Activated naive CD4-positive, alpha-beta T cell treated with anti-CD3 and anti-CD28 coated beads for 36 hours (primary cell): ENCODE results near the gene NPIPA8. TPM values are rescaled to one million over a fixed set of nuclear protein-coding genes. Genes with fewer than 3 reads are reported as not detected.
"Not testable (repeated sequence)": the region's sequence is repeated elsewhere in the genome, so short reads cannot be mapped to it uniquely, and the experiment has no call there.

Experiments
- CTCF ChIA-PET: fragments of 350-600 bp; sonication (Branson Sonifier 250); formaldehyde crosslinking; loops from one replicate; lab custom pipeline; 2021; ENCODE audit warnings: antibody characterized with exemption; lab: Charles Lee
- DNase-seq: peaks from one replicate; pipeline ENCODE4 v3.0.0-alpha.2; 2020
- H3K27ac Mint-ChIP-seq: one replicate; pipeline ENCODE4 v1.8.0; 2021; ENCODE audit warnings: mild to moderate bottlenecking, mixed read lengths
- H3K27me3 Mint-ChIP-seq: one replicate; pipeline ENCODE4 v1.8.0; 2021; ENCODE audit warnings: low read depth, mixed read lengths
- H3K36me3 Mint-ChIP-seq: one replicate; pipeline ENCODE4 v1.8.0; 2021; ENCODE audit warnings: low read depth, mixed read lengths
- H3K4me1 Mint-ChIP-seq: one replicate; pipeline ENCODE4 v1.8.0; 2021; ENCODE audit warnings: low read depth, mixed read lengths
- H3K4me3 Mint-ChIP-seq: one replicate; pipeline ENCODE4 v1.8.0; 2021; ENCODE audit warnings: mild to moderate bottlenecking, moderate library complexity, mixed read lengths
- H3K9me3 Mint-ChIP-seq: one replicate; pipeline ENCODE4 v1.8.0; 2021; ENCODE audit warnings: mixed read lengths
- intact Hi-C: fragments of 100-400 bp; cut with micrococcal nuclease; formaldehyde crosslinking; loops from one replicate; pipeline ENCODE4 v1.15.1; 2023
- total RNA-seq, 2 experiments: library from RNA; stranded (reverse); gene quantifications; one replicate each; pipeline ENCODE4 v1.2.3, GENCODE V29; 2021

Gene NPIPA8
- under 1 TPM in 1 of 2 experiments, not detected in 1; 0.19 TPM for total RNA-seq

- H3K27ac Mint-ChIP-seq, H3K9me3 Mint-ChIP-seq, intact Hi-C loops, H3K4me3 Mint-ChIP-seq, DNase-seq, H3K27me3 Mint-ChIP-seq, CTCF ChIA-PET, H3K4me1 Mint-ChIP-seq, H3K36me3 Mint-ChIP-seq: not testable (repeated sequence)
Observed at GRCh38 chr16:18336636-18337035, at the start of gene NPIPA8. NPIPA8 (minus strand) TSS chr16:18336736; CDS start chr16:18332662, 4,074 bp downstream.

GRCh38 chr16:18385285-18385684 is 48.7 kb upstream of the NPIPA8 start:
- H3K9me3 Mint-ChIP-seq, H3K36me3 Mint-ChIP-seq, DNase-seq, intact Hi-C loops, CTCF ChIA-PET, H3K4me1 Mint-ChIP-seq, H3K4me3 Mint-ChIP-seq, H3K27me3 Mint-ChIP-seq, H3K27ac Mint-ChIP-seq: not testable (repeated sequence)

- DNase-seq, CTCF ChIA-PET, H3K4me3 Mint-ChIP-seq, H3K36me3 Mint-ChIP-seq, H3K27me3 Mint-ChIP-seq, H3K27ac Mint-ChIP-seq, H3K9me3 Mint-ChIP-seq, intact Hi-C loops, H3K4me1 Mint-ChIP-seq: not testable (repeated sequence)
Observed at GRCh38 chr16:18384869-18385268, 48.3 kb upstream of the NPIPA8 start.

- H3K4me1 Mint-ChIP-seq, intact Hi-C loops, H3K36me3 Mint-ChIP-seq, H3K9me3 Mint-ChIP-seq, H3K27ac Mint-ChIP-seq, H3K27me3 Mint-ChIP-seq, CTCF ChIA-PET, DNase-seq, H3K4me3 Mint-ChIP-seq: not testable (repeated sequence)
Observed at GRCh38 chr16:18384098-18384636, 47.6 kb upstream of the NPIPA8 start.

- H3K4me3 Mint-ChIP-seq, H3K27ac Mint-ChIP-seq, H3K27me3 Mint-ChIP-seq, DNase-seq, H3K36me3 Mint-ChIP-seq, CTCF ChIA-PET, H3K4me1 Mint-ChIP-seq, intact Hi-C loops, H3K9me3 Mint-ChIP-seq: not testable (repeated sequence)
Observed at GRCh38 chr16:18382696-18383095, 46.2 kb upstream of the NPIPA8 start.

- H3K4me3 Mint-ChIP-seq, H3K27me3 Mint-ChIP-seq, DNase-seq, H3K27ac Mint-ChIP-seq, H3K4me1 Mint-ChIP-seq, H3K9me3 Mint-ChIP-seq, CTCF ChIA-PET, intact Hi-C loops, H3K36me3 Mint-ChIP-seq: not testable (repeated sequence)
Observed at GRCh38 chr16:18347742-18348141, 11.2 kb upstream of the NPIPA8 start.

- H3K27me3 Mint-ChIP-seq, H3K4me3 Mint-ChIP-seq, intact Hi-C loops, H3K9me3 Mint-ChIP-seq, H3K27ac Mint-ChIP-seq, H3K36me3 Mint-ChIP-seq, DNase-seq, CTCF ChIA-PET, H3K4me1 Mint-ChIP-seq: not testable (repeated sequence)
Observed at GRCh38 chr16:18346993-18347392, 10.5 kb upstream of the NPIPA8 start.

- DNase-seq, intact Hi-C loops, H3K36me3 Mint-ChIP-seq, CTCF ChIA-PET, H3K4me3 Mint-ChIP-seq, H3K27me3 Mint-ChIP-seq, H3K27ac Mint-ChIP-seq, H3K4me1 Mint-ChIP-seq, H3K9me3 Mint-ChIP-seq: not testable (repeated sequence)
Observed at GRCh38 chr16:18344634-18345033, 8.1 kb upstream of the NPIPA8 start.

GRCh38 chr16:18341986-18342385 is 5.5 kb upstream of the NPIPA8 start:
- H3K36me3 Mint-ChIP-seq, H3K27me3 Mint-ChIP-seq, DNase-seq, H3K9me3 Mint-ChIP-seq, CTCF ChIA-PET, H3K27ac Mint-ChIP-seq, intact Hi-C loops, H3K4me3 Mint-ChIP-seq, H3K4me1 Mint-ChIP-seq: not testable (repeated sequence)

GRCh38 chr16:18341417-18341960 is 5.0 kb upstream of the NPIPA8 start:
- H3K4me1 Mint-ChIP-seq, H3K27me3 Mint-ChIP-seq, intact Hi-C loops, H3K9me3 Mint-ChIP-seq, DNase-seq, H3K36me3 Mint-ChIP-seq, CTCF ChIA-PET, H3K27ac Mint-ChIP-seq, H3K4me3 Mint-ChIP-seq: not testable (repeated sequence)

GRCh38 chr16:18339210-18339609 is 2.7 kb upstream of the NPIPA8 start:
- DNase-seq, H3K27ac Mint-ChIP-seq, H3K9me3 Mint-ChIP-seq, H3K27me3 Mint-ChIP-seq, H3K36me3 Mint-ChIP-seq, intact Hi-C loops, CTCF ChIA-PET, H3K4me3 Mint-ChIP-seq, H3K4me1 Mint-ChIP-seq: not testable (repeated sequence)

- intact Hi-C loops, DNase-seq, H3K9me3 Mint-ChIP-seq, H3K27ac Mint-ChIP-seq, H3K36me3 Mint-ChIP-seq, H3K4me3 Mint-ChIP-seq, H3K27me3 Mint-ChIP-seq, H3K4me1 Mint-ChIP-seq, CTCF ChIA-PET: not testable (repeated sequence)
Observed at GRCh38 chr16:18311811-18312210, 24.7 kb downstream of the NPIPA8 start.

GRCh38 chr16:18309159-18309558 is 27.4 kb downstream of the NPIPA8 start:
- H3K4me3 Mint-ChIP-seq, H3K27ac Mint-ChIP-seq, H3K36me3 Mint-ChIP-seq, CTCF ChIA-PET, DNase-seq, H3K27me3 Mint-ChIP-seq, intact Hi-C loops, H3K9me3 Mint-ChIP-seq, H3K4me1 Mint-ChIP-seq: not testable (repeated sequence)
